A549 (cell line): ENCODE measurements around the gene SLC35B2.
A peak's percentile ranks its signal among the peaks of the same experiment; 100 is the strongest.

ENCODE experiments used
- BCL3 ChIP-seq: fragments of >200 bp; sonication (Bioruptor Twin); formaldehyde crosslinking; IDR thresholded peaks from 3 replicates; pipeline ENCODE4 v1.6.1; 2016
- CEBPB ChIP-seq, 2 experiments: fragments of >200 bp in 1 of 2; sonication (Bioruptor Twin) in 1 of 2; formaldehyde crosslinking in 1 of 2; IDR thresholded peaks; 2 replicates each; pipeline ENCODE4 v1.6.1; 2012 to 2016
- EP300 ChIP-seq, 2 experiments: fragments of >200 bp; sonication (Bioruptor Twin); formaldehyde crosslinking; IDR thresholded peaks; 2 replicates in 1 of 2; 3 replicates in 1 of 2; pipeline ENCODE4 v1.6.1; 2016 to 2017
- NFE2L2 ChIP-seq: fragments of 150-350 bp; conservative IDR thresholded peaks from 2 replicates; pipeline ENCODE4 v1.6.1; 2014; ENCODE audit warnings: low read length
- SMC3 ChIP-seq: fragments of >200 bp; sonication (Bioruptor Twin); formaldehyde crosslinking; IDR thresholded peaks from 3 replicates; pipeline ENCODE4 v1.6.1; 2018; ENCODE audit warnings: inconsistent platforms
- TF ChIP-seq, protein P1 (sequence below): fragments of >200 bp; sonication (Bioruptor Twin); formaldehyde crosslinking; IDR thresholded peaks from 3 replicates; pipeline ENCODE4 v1.5.1; 2016

DNA sequence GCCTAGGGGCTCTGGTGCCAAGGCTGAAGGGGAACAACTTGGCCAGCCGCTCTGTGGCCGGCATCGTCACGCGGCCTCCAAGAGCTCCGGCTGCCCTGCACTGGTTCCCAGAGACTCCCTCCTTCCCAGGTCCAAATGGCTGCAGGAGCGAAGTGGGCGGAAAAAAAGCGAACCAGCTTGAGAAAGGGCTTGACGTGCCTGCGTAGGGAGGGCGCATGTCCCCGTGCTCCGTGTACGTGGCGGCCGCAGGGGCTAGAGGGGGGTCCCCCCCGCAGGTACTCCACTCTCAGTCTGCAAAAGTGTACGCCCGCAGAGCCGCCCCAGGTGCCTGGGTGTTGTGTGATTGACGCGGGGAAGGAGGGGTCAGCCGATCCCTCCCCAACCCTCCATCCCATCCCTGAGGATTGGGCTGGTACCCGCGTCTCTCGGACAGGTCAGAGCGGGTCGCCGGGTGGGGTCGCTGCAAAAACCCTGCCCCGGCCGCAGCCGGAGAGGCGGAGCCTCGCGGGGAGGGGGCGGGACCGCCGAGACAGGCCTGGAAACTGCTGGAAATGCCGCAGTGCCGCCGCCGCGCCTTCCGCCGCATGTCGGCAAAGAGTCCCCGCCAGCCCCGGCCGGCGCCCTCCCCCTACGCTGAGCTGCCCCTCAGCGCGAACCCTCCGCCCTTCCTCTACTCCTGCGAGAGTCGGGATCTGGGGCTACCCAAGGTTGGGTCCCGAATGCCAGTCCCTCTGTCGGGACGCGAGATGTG is 11.2 kb downstream of the SLC35B2 start:
- TF ChIP-seq NFE2L2, result no peak
- TF ChIP-seq, protein P1, sequence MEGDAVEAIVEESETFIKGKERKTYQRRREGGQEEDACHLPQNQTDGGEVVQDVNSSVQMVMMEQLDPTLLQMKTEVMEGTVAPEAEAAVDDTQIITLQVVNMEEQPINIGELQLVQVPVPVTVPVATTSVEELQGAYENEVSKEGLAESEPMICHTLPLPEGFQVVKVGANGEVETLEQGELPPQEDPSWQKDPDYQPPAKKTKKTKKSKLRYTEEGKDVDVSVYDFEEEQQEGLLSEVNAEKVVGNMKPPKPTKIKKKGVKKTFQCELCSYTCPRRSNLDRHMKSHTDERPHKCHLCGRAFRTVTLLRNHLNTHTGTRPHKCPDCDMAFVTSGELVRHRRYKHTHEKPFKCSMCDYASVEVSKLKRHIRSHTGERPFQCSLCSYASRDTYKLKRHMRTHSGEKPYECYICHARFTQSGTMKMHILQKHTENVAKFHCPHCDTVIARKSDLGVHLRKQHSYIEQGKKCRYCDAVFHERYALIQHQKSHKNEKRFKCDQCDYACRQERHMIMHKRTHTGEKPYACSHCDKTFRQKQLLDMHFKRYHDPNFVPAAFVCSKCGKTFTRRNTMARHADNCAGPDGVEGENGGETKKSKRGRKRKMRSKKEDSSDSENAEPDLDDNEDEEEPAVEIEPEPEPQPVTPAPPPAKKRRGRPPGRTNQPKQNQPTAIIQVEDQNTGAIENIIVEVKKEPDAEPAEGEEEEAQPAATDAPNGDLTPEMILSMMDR, result peak; percentile 41; the same call in 2 of the 3 replicates
- TF ChIP-seq CEBPB (IDR thresholded peaks at IDR 0.05), result no peak
- no peak for TF ChIP-seq EP300 (IDR thresholded peaks at IDR 0.05)
- no peak for TF ChIP-seq BCL3
- 0 out of 3 replicates have a peak, but pooled peaks have one; percentile 7 for TF ChIP-seq SMC3
